GM23248 (cell line): ENCODE results near the gene USP22.

Experiments used
- EZH2 ChIP-seq: fragments of 200-600 bp; sonication (generic); IDR thresholded peaks from 2 replicates; pipeline ENCODE4 v1.6.1; 2018; ENCODE audit warnings: antibody characterized with exemption, mild to moderate bottlenecking; ENCODE audit not compliant: insufficient read depth, poor library complexity, severe bottlenecking
- EZH2phosphoT487 ChIP-seq: fragments of 200-600 bp; sonication (generic); IDR thresholded peaks from 2 replicates; pipeline ENCODE4 v1.6.1; 2018; ENCODE audit warnings: antibody characterized with exemption, moderate library complexity, mild to moderate bottlenecking, low read depth; ENCODE audit not compliant: insufficient read depth

- TF ChIP-seq EZH2 = no peak
- TF ChIP-seq EZH2phosphoT487 = no peak
Measured at GRCh38 chr17:21024024-21024423, 18.8 kb downstream of the USP22 start.
